Neuronal stem cell (in vitro differentiated cells): Measurements from ENCODE around the gene PHACTR3.

Experiments
- DNase-seq: peaks from one replicate; pipeline ENCODE4 v3.0.0-alpha.2; 2013; ENCODE audit warnings: low spot score
- H2AFZ ChIP-seq: one replicate; pipeline ENCODE4 v1.6.1; 2013; ENCODE audit warnings: mild to moderate bottlenecking, low read length, inconsistent platforms
- H2AK5ac ChIP-seq: 2 replicates; pipeline ENCODE4 v1.6.1; 2013; ENCODE audit warnings: low read depth, mild to moderate bottlenecking, inconsistent platforms, low read length, moderate library complexity, mixed read lengths
- H2BK120ac ChIP-seq: 2 replicates; pipeline ENCODE4 v1.6.1; 2013; ENCODE audit warnings: low read depth, mild to moderate bottlenecking, inconsistent platforms, low read length, moderate library complexity, mixed read lengths
- H2BK12ac ChIP-seq: one replicate; pipeline ENCODE4 v1.6.1; 2013; ENCODE audit warnings: low read length, inconsistent platforms
- H2BK15ac ChIP-seq: 2 replicates; pipeline ENCODE4 v1.6.1; 2013; ENCODE audit warnings: mild to moderate bottlenecking, low read length, inconsistent platforms, mixed read lengths
- H2BK5ac ChIP-seq: one replicate; pipeline ENCODE4 v1.6.1; 2013; ENCODE audit warnings: inconsistent platforms, mild to moderate bottlenecking, low read length, moderate library complexity
- H3K14ac ChIP-seq: one replicate; pipeline ENCODE4 v1.6.1; 2013; ENCODE audit warnings: low read length, inconsistent platforms
- H3K18ac ChIP-seq: 2 replicates; pipeline ENCODE4 v1.6.1; 2013; ENCODE audit warnings: low read length, inconsistent platforms
- H3K23ac ChIP-seq: 2 replicates; pipeline ENCODE4 v1.6.1; 2013; ENCODE audit warnings: low read depth, mild to moderate bottlenecking, mixed read lengths, low read length, inconsistent platforms; ENCODE audit not compliant: poor library complexity
- H3K27ac ChIP-seq: replicated peaks from 3 replicates; pipeline ENCODE4 v1.5.1; 2013; ENCODE audit warnings: low read length, inconsistent platforms
- H3K27me3 ChIP-seq, 3 experiments: 2 replicates each; pipeline ENCODE4 v1.6.1; 2013; ENCODE audit warnings: low read length in 3 of 3, mild to moderate bottlenecking in 2 of 3, inconsistent platforms in 1 of 3, low read depth in 1 of 3, mixed read lengths in 1 of 3, moderate library complexity in 1 of 3; ENCODE audit not compliant: control insufficient read depth in 3 of 3, insufficient read depth in 3 of 3
- H3K36me3 ChIP-seq, 2 donors: replicated peaks in 1 of 2; 2 replicates each; pipeline ENCODE4 v1.6.1; 2013; ENCODE audit warnings: low read length in 2 of 2; ENCODE audit not compliant: control insufficient read depth in 2 of 2, insufficient read depth in 2 of 2
- H3K4ac ChIP-seq: 2 replicates; pipeline ENCODE4 v1.6.1; 2013; ENCODE audit warnings: inconsistent platforms, mild to moderate bottlenecking, low read length, moderate library complexity
- H3K4me1 ChIP-seq, 2 donors: 1 replicate in 1 of 2; 2 replicates in 1 of 2; pipeline ENCODE4 v1.6.1; 2013; ENCODE audit warnings: low read length in 2 of 2, low read depth in 1 of 2; ENCODE audit not compliant: control insufficient read depth in 2 of 2, insufficient read depth in 1 of 2
- H3K4me2 ChIP-seq: one replicate; pipeline ENCODE4 v1.6.1; 2013; ENCODE audit warnings: mild to moderate bottlenecking, low read length, inconsistent platforms; ENCODE audit not compliant: insufficient read depth, poor library complexity, severe bottlenecking
- H3K4me3 ChIP-seq, 2 donors: 2 replicates each; pipeline ENCODE4 v1.5.1; 2013; ENCODE audit warnings: low read length in 2 of 2, mild to moderate bottlenecking in 2 of 2, inconsistent platforms in 1 of 2, moderate library complexity in 1 of 2
- H3K79me1 ChIP-seq: one replicate; pipeline ENCODE4 v1.6.1; 2013; ENCODE audit warnings: low read depth, mild to moderate bottlenecking, inconsistent platforms, low read length, moderate library complexity
- H3K9ac ChIP-seq: one replicate; pipeline ENCODE4 v1.6.1; 2013; ENCODE audit warnings: mild to moderate bottlenecking, low read depth, low read length, inconsistent platforms; ENCODE audit not compliant: poor library complexity
- H3K9me3 ChIP-seq, 2 donors: replicated peaks in 1 of 2; 2 replicates each; pipeline versions ENCODE3 to v1.6.1; 2013; ENCODE audit warnings: low read length in 2 of 2, mild to moderate bottlenecking in 2 of 2, inconsistent platforms in 1 of 2, low read depth in 1 of 2, mixed read lengths in 1 of 2, moderate library complexity in 1 of 2; ENCODE audit not compliant: control insufficient read depth in 2 of 2, insufficient read depth in 1 of 2
- H4K8ac ChIP-seq: one replicate; pipeline ENCODE4 v1.6.1; 2013; ENCODE audit warnings: low read depth, mild to moderate bottlenecking, inconsistent platforms, low read length, moderate library complexity
- H4K91ac ChIP-seq: one replicate; pipeline ENCODE4 v1.6.1; 2013; ENCODE audit warnings: low read length, low read depth, mild to moderate bottlenecking, inconsistent platforms; ENCODE audit not compliant: poor library complexity
- WGBS, 2 donors: extraction: QIAGEN DNeasy Blood & Tissue Kit; methylation state at CpG; one replicate each; pipeline ENCODE4 v1.1.7; 2013; ENCODE audit warnings: missing lambda C conversion rate in 2 of 2, mixed read lengths in 1 of 2; ENCODE audit not compliant: insufficient read length in 2 of 2, insufficient replicate concordance in 1 of 2; ENCODE audit errors: extremely low coverage in 2 of 2; 5-methylcytosine and 5-hydroxymethylcytosine counted together

Gene PHACTR3

DNA sequence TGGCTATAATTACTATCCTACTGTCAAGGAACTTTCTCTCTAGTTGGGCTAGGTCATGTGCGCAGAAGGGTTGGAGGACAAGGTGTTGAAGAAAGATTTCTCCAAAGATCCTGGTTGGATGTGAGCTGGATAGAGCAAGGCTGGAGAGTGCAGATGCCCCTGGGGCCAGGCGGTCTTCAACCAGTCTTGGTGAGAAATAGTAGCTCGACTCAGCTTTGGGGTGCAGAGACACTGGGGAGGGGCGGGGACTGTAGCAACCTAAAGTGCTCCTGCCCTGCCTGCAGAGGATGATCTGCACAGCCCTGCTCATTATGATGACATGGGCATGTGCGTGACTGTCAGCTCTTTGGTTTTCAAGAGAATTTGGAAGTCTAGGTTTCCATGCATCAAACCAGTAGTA is 35.9 kb downstream of the PHACTR3 start:
- WGBS, 2 donors, result no CpG with 5 or more reads among the region's 5 CpGs
- Histone ChIP-seq H2BK12ac (no peak overlapping the region), H3K23ac (no peak overlapping the region), H4K8ac (no peak overlapping the region), H3K18ac (no peak overlapping the region), H3K27me3 (no peaks in the 10 kb centered on the region), H2AFZ (no peak overlapping the region), H3K9me3 (peaks cover 0 to 14% of the 10 kb centered on the region in 2 donors), H3K4me1 (no peaks in the 10 kb centered on the region), H2AK5ac (no peak overlapping the region), H2BK120ac (no peak overlapping the region), H2BK15ac (no peak overlapping the region), H3K4me2 (no peak overlapping the region), H3K79me1 (peaks cover 1% of the 10 kb centered on the region), H3K36me3 (no peaks in the 10 kb centered on the region), H4K91ac (no peak overlapping the region), H3K14ac (no peak overlapping the region), H2BK5ac (no peak overlapping the region), H3K4me3 (peak overlapping the region in 1 of 2 donors; percentile 35), H3K27ac (no peak overlapping the region), H3K9ac (no peak overlapping the region), H3K4ac (no peak overlapping the region)
- no peak for DNase-seq

DNA sequence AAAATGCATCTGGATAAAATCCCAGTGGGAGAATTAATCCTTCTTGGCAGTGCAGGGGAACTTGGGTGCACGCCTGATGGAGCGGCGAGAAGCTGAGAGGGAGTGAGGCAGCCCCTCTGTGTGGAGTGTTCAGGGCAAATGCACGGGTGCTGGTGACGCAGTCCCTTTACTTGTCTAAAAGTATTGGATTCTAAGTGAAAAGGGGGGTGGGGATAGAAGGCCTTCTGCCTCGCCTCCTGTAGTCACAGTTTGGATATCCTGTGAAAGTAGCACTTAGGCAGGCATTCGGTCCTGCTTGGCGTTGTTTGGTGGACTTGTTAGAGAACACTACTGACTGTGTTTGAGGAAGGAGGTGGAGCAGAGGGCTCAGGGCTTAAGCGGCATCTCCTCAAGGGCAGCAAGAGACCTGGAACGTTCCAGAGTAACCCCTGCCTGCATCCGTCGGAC is 39.3 kb downstream of the PHACTR3 start:
- no peak overlapping the region for H3K9ac ChIP-seq
- H2BK15ac ChIP-seq, result no peak overlapping the region
- H3K4ac ChIP-seq, result no peak overlapping the region
- peaks cover 2% of the 10 kb centered on the region for H3K79me1 ChIP-seq
- no peak overlapping the region for H3K27ac ChIP-seq
- H4K8ac ChIP-seq, result no peak overlapping the region
- no peak overlapping the region for H3K23ac ChIP-seq
- no peak overlapping the region for H2BK120ac ChIP-seq
- no peak overlapping the region for H2BK5ac ChIP-seq
- H3K18ac ChIP-seq, result no peak overlapping the region
- WGBS, 2 donors, result no CpG with 5 or more reads among the region's 12 CpGs
- no peak overlapping the region for H3K4me2 ChIP-seq
- no peak overlapping the region for H4K91ac ChIP-seq
- no peaks in the 10 kb centered on the region for H3K4me1 ChIP-seq
- no peaks in the 10 kb centered on the region for H3K27me3 ChIP-seq
- peaks cover 0 to 18% of the 10 kb centered on the region in 2 donors for H3K9me3 ChIP-seq
- H2AFZ ChIP-seq, result no peak overlapping the region
- H2BK12ac ChIP-seq, result no peak overlapping the region
- H3K14ac ChIP-seq, result no peak overlapping the region
- H3K36me3 ChIP-seq, result no peaks in the 10 kb centered on the region
- DNase-seq, result no peak
- no peak overlapping the region for H2AK5ac ChIP-seq
- H3K4me3 ChIP-seq, result no peak overlapping the region

- no CpG with 5 or more reads among the region's 10 CpGs for WGBS, 2 donors
Measured at GRCh38 chr20:59644371-59644939, 40.1 kb downstream of the PHACTR3 start.

GRCh38 chr20:59645271-59645670 is 40.9 kb downstream of the PHACTR3 start:
- Histone ChIP-seq H3K36me3 (no peaks in the 10 kb centered on the region), H3K79me1 (peaks cover 2% of the 10 kb centered on the region), H4K8ac (no peak overlapping the region), H3K9ac (no peak overlapping the region), H2AFZ (no peak overlapping the region), H4K91ac (no peak overlapping the region), H3K18ac (no peak overlapping the region), H3K23ac (no peak overlapping the region), H2BK120ac (no peak overlapping the region), H3K27me3 (no peaks in the 10 kb centered on the region), H3K4me1 (no peaks in the 10 kb centered on the region), H3K4me3 (no peak overlapping the region), H3K4me2 (no peak overlapping the region), H3K14ac (no peak overlapping the region), H3K27ac (no peak overlapping the region), H2AK5ac (no peak overlapping the region), H2BK15ac (no peak overlapping the region), H2BK12ac (no peak overlapping the region), H3K4ac (no peak overlapping the region), H3K9me3 (peaks cover 0 to 15% of the 10 kb centered on the region in 2 donors), H2BK5ac (no peak overlapping the region)
- DNase-seq, result no peak
- WGBS, 2 donors, result no CpG with 5 or more reads among the region's 9 CpGs

More at GRCh38 chr20:59644371-59644939, 40.1 kb downstream of the PHACTR3 start:
- no peak for DNase-seq
- H3K4me2 ChIP-seq, result no peak overlapping the region
- no peak overlapping the region for H2BK120ac ChIP-seq
- H3K9me3 ChIP-seq, result peaks cover 0 to 18% of the 10 kb centered on the region in 2 donors
- no peak overlapping the region for H3K4ac ChIP-seq
- no peaks in the 10 kb centered on the region for H3K4me1 ChIP-seq
- H3K18ac ChIP-seq, result no peak overlapping the region
- H3K79me1 ChIP-seq, result peaks cover 2% of the 10 kb centered on the region
- H2AFZ ChIP-seq, result no peak overlapping the region
- no peak overlapping the region for H2BK12ac ChIP-seq
- no peak overlapping the region for H3K9ac ChIP-seq
- no peak overlapping the region for H4K8ac ChIP-seq
- no peak overlapping the region for H2BK5ac ChIP-seq
- no peak overlapping the region for H3K14ac ChIP-seq
- H3K4me3 ChIP-seq, result no peak overlapping the region
- no peaks in the 10 kb centered on the region for H3K36me3 ChIP-seq
- H3K23ac ChIP-seq, result no peak overlapping the region
- no peak overlapping the region for H2AK5ac ChIP-seq
- H3K27ac ChIP-seq, result no peak overlapping the region
- no peaks in the 10 kb centered on the region for H3K27me3 ChIP-seq
- no peak overlapping the region for H4K91ac ChIP-seq
- H2BK15ac ChIP-seq, result no peak overlapping the region
